Neural cell (in vitro differentiated cells): ENCODE results near the gene RELL2. TPM values are rescaled to one million over a fixed set of nuclear protein-coding genes. Genes with fewer than 3 reads are reported as not detected.

Experiments used
- H2AFZ ChIP-seq: fragments of 200-600, 300-800 bp; sonication (generic), shearing (Covaris generic); 2 replicates; pipeline ENCODE4 v1.6.0; 2014; ENCODE audit warnings: low read depth, mild to moderate bottlenecking, antibody characterized with exemption, low read length, moderate library complexity
- H3F3A ChIP-seq: fragments of 200-600 bp; shearing (Covaris generic); 2 replicates; pipeline ENCODE4 v1.6.1; 2016; ENCODE audit warnings: mild to moderate bottlenecking, moderate library complexity, mixed read lengths, antibody characterized with exemption, low read length; ENCODE audit not compliant: insufficient read depth, poor library complexity, severe bottlenecking
- H3K27ac ChIP-seq: fragments of 200-600, 300-800 bp; sonication (generic), shearing (Covaris generic); 2 replicates; pipeline ENCODE4 v1.5.1; 2014; ENCODE audit warnings: mild to moderate bottlenecking, low read length, moderate library complexity
- H3K27me3 ChIP-seq: fragments of 300-800, 200-600 bp; sonication (generic), shearing (Covaris generic); 2 replicates; pipeline ENCODE4 v1.6.0; 2014; ENCODE audit warnings: mild to moderate bottlenecking, low read depth, low read length, moderate library complexity; ENCODE audit not compliant: insufficient read depth
- H3K36me3 ChIP-seq: fragments of 300-800, 200-600 bp; sonication (generic), shearing (Covaris generic); 2 replicates; pipeline ENCODE4 v1.5.1; 2014; ENCODE audit warnings: mild to moderate bottlenecking, antibody characterized with exemption, low read length, moderate library complexity; ENCODE audit not compliant: insufficient read depth
- H3K4me2 ChIP-seq: fragments of 300-800, 200-600 bp; sonication (generic), shearing (Covaris generic); 2 replicates; pipeline ENCODE4 v1.6.0; 2014; ENCODE audit warnings: mild to moderate bottlenecking, low read length
- H3K4me3 ChIP-seq: fragments of 300-800, 200-600 bp; sonication (generic), shearing (Covaris generic); 2 replicates; pipeline ENCODE4 v1.5.1; 2014; ENCODE audit warnings: mild to moderate bottlenecking, low read length, moderate library complexity
- H3K79me2 ChIP-seq: fragments of 200-600 bp; shearing (Covaris generic); replicated peaks from 2 replicates; pipeline ENCODE4 v1.6.0; 2014; ENCODE audit warnings: mild to moderate bottlenecking, low read length, moderate library complexity; ENCODE audit not compliant: insufficient read depth
- H3K9ac ChIP-seq: fragments of 300-800, 200-600 bp; sonication (generic), shearing (Covaris generic); 2 replicates; pipeline ENCODE4 v1.6.1; 2016; ENCODE audit warnings: mild to moderate bottlenecking, low read length, mixed read lengths
- H3K9me2 ChIP-seq: fragments of 200-600 bp; shearing (Covaris generic); 2 replicates; pipeline ENCODE4 v1.6.1; 2016; ENCODE audit warnings: mild to moderate bottlenecking, low read length, mixed read lengths; ENCODE audit not compliant: insufficient read depth
- H3K9me3 ChIP-seq: fragments of 200-600, 300-800 bp; sonication (generic), shearing (Covaris generic); 2 replicates; pipeline ENCODE4 v1.6.1; 2016; ENCODE audit warnings: mild to moderate bottlenecking, mixed run types, low read length, moderate library complexity, mixed read lengths
- H4K20me1 ChIP-seq: fragments of 200-600 bp; shearing (Covaris generic); 2 replicates; pipeline ENCODE4 v1.6.1; 2016; ENCODE audit warnings: mild to moderate bottlenecking, mixed run types; ENCODE audit not compliant: insufficient read depth
- CTCF ChIP-seq: fragments of 450-650 bp; IDR thresholded peaks from 2 replicates; pipeline ENCODE4 v1.5.1; 2014; ENCODE audit warnings: antibody characterized with exemption, mild to moderate bottlenecking, moderate library complexity; ENCODE audit not compliant: poor library complexity, severe bottlenecking
- EP300 ChIP-seq: fragments of 450-650 bp; conservative IDR thresholded peaks from 2 replicates; pipeline ENCODE4 v1.6.1; 2014; ENCODE audit warnings: antibody characterized with exemption, mild to moderate bottlenecking, moderate library complexity; ENCODE audit not compliant: poor library complexity, severe bottlenecking
- EZH2 ChIP-seq: fragments of 200-600, 300-800 bp; shearing (Covaris generic), sonication (generic); IDR thresholded peaks from 2 replicates; pipeline ENCODE4 v1.6.1; 2014; ENCODE audit warnings: antibody characterized with exemption, low read length, borderline replicate concordance, mild to moderate bottlenecking; ENCODE audit not compliant: insufficient read depth, poor library complexity, severe bottlenecking
- MXI1 ChIP-seq: fragments of 450-650 bp; conservative IDR thresholded peaks from 2 replicates; pipeline ENCODE4 v1.6.1; 2014; ENCODE audit warnings: antibody characterized with exemption, mild to moderate bottlenecking; ENCODE audit not compliant: poor library complexity, severe bottlenecking
- POLR2AphosphoS5 ChIP-seq: IDR thresholded peaks from 2 replicates; pipeline ENCODE4 v1.6.1; 2012
- RAD21 ChIP-seq: fragments of 450-650 bp; conservative IDR thresholded peaks from 2 replicates; pipeline ENCODE4 v1.6.1; 2014; ENCODE audit warnings: antibody characterized with exemption, mild to moderate bottlenecking, moderate library complexity
- REST ChIP-seq: IDR thresholded peaks from 2 replicates; pipeline ENCODE4 v1.6.1; 2012; ENCODE audit warnings: borderline replicate concordance
- SMC3 ChIP-seq: fragments of 450-650 bp; conservative IDR thresholded peaks from 2 replicates; pipeline ENCODE4 v1.6.1; 2014; ENCODE audit warnings: antibody characterized with exemption, mild to moderate bottlenecking, moderate library complexity; ENCODE audit not compliant: poor library complexity
- TAF1 ChIP-seq: IDR thresholded peaks from 2 replicates; pipeline ENCODE4 v1.6.1; 2012; ENCODE audit warnings: low read depth
- polyA plus RNA-seq: library from polyadenylated mRNA; depleted of rRNA; stranded (reverse); fragments of >200 nt; gene quantifications from 2 replicates; pipeline ENCODE4 v1.2.3, GENCODE V29; 2014

The RELL2 gene
- polyA plus RNA-seq, 1 donor from 2014 or later: 44.9 TPM

DNA sequence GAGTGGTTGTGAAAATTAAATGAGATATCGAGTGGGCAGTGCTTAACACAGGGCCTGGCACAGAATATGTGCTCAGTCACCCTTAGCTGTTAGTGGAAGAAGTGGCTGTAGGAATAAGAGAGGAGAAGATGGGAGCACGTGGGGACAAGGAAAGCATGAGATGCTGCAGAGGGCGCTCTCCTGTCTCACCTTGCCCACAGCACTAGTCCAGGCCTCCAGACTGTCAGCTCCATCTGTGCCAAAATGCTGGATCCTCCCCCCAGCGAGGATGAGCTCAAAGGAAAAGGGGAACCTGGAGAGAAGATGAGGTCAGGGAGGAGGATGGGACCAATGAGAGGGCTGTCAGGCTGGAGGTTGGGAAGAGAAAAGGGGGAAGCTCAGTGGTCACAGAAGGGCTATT lies 32.7 kb downstream of the RELL2 start:
- H3K4me3 ChIP-seq: no peak overlapping the region
- no peaks in the 10 kb centered on the region for H3K36me3 ChIP-seq
- H3K9me2 ChIP-seq: no peaks in the 10 kb centered on the region
- H3K9ac ChIP-seq: no peak overlapping the region
- no peaks in the 10 kb centered on the region for H3K27me3 ChIP-seq
- no peak overlapping the region for H3K4me2 ChIP-seq
- no peak for TF ChIP-seq SMC3
- TF ChIP-seq TAF1: no peak
- TF ChIP-seq EZH2: no peak
- TF ChIP-seq EP300: no peak
- TF ChIP-seq REST: no peak
- TF ChIP-seq POLR2AphosphoS5: no peak
- no peak for TF ChIP-seq MXI1
- no peak for TF ChIP-seq CTCF
- TF ChIP-seq RAD21: no peak
- no peak overlapping the region for H3K27ac ChIP-seq
- no peaks in the 10 kb centered on the region for H3K9me3 ChIP-seq
- H3K79me2 ChIP-seq: no peaks in the 10 kb centered on the region
- H3F3A ChIP-seq: no peaks in the 10 kb centered on the region
- no peaks in the 10 kb centered on the region for H4K20me1 ChIP-seq
- no peak overlapping the region for H2AFZ ChIP-seq

DNA sequence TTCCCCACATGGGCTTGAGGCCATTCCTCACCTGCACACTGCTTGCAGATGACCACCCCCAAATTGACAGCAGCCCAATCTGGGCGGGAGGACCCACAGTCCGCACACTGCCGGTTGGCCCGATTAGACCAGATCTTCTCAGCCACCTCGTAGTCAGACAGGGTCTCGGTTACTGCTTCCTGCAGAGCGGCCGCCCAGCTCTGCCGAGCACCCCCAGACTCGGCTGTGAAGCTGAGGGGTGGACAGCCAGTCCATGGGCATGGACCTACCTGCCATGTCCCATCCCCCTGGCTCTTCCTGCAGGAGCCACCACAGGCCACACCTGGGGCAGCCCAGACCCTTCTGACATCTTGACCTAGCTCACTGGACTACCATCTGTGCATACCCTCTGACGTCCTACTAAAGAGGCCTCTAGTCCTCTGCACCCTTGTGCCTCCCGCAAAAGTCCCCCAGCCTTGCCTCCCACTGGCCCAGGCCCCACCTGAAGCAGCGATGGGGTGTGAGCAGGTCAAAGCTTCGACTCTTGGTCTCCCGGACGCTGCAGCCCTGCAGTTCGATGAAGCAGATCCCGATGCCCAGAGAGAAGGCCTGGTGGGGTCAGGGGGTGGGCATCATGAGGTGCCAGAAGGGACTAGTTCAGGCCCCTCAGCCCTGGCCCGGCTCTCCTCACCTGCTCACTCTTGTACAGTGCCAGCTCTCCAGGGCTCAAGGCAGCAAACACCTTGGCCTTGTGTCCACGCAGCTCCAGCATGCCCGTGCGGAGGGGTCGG lies 35.5 kb downstream of the RELL2 start:
- TF ChIP-seq EZH2 (no peak), MXI1 (no peak), RAD21 (no peak), POLR2AphosphoS5 (no peak), SMC3 (no peak), REST (no peak), TAF1 (no peak), EP300 (no peak), CTCF (no peak)
- H3K27ac ChIP-seq: no peak overlapping the region
- no peak overlapping the region for H3K9ac ChIP-seq
- no peak overlapping the region for H3K4me3 ChIP-seq
- H3K36me3 ChIP-seq: no peaks in the 10 kb centered on the region
- H2AFZ ChIP-seq: no peak overlapping the region
- H3K27me3 ChIP-seq: no peaks in the 10 kb centered on the region
- H3K79me2 ChIP-seq: no peaks in the 10 kb centered on the region
- H3K9me3 ChIP-seq: no peaks in the 10 kb centered on the region
- no peaks in the 10 kb centered on the region for H3F3A ChIP-seq
- H4K20me1 ChIP-seq: no peaks in the 10 kb centered on the region
- no peak overlapping the region for H3K4me2 ChIP-seq
- no peaks in the 10 kb centered on the region for H3K9me2 ChIP-seq
